Neural cell (in vitro differentiated cells): ENCODE measurements around the gene ADCY2. TPM values are rescaled to one million over a fixed set of nuclear protein-coding genes. Genes with fewer than 3 reads are reported as not detected.

Source experiments
- H2AFZ ChIP-seq: fragments of 200-600, 300-800 bp; sonication (generic), shearing (Covaris generic); 2 replicates; pipeline ENCODE4 v1.6.0; 2014; ENCODE audit warnings: low read depth, mild to moderate bottlenecking, antibody characterized with exemption, low read length, moderate library complexity
- H3F3A ChIP-seq: fragments of 200-600 bp; shearing (Covaris generic); 2 replicates; pipeline ENCODE4 v1.6.1; 2016; ENCODE audit warnings: mild to moderate bottlenecking, moderate library complexity, mixed read lengths, antibody characterized with exemption, low read length; ENCODE audit not compliant: insufficient read depth, poor library complexity, severe bottlenecking
- H3K27ac ChIP-seq: fragments of 200-600, 300-800 bp; sonication (generic), shearing (Covaris generic); 2 replicates; pipeline ENCODE4 v1.5.1; 2014; ENCODE audit warnings: mild to moderate bottlenecking, low read length, moderate library complexity
- H3K27me3 ChIP-seq: fragments of 300-800, 200-600 bp; sonication (generic), shearing (Covaris generic); 2 replicates; pipeline ENCODE4 v1.6.0; 2014; ENCODE audit warnings: mild to moderate bottlenecking, low read depth, low read length, moderate library complexity; ENCODE audit not compliant: insufficient read depth
- H3K36me3 ChIP-seq: fragments of 300-800, 200-600 bp; sonication (generic), shearing (Covaris generic); 2 replicates; pipeline ENCODE4 v1.5.1; 2014; ENCODE audit warnings: mild to moderate bottlenecking, antibody characterized with exemption, low read length, moderate library complexity; ENCODE audit not compliant: insufficient read depth
- H3K4me2 ChIP-seq: fragments of 300-800, 200-600 bp; sonication (generic), shearing (Covaris generic); 2 replicates; pipeline ENCODE4 v1.6.0; 2014; ENCODE audit warnings: mild to moderate bottlenecking, low read length
- H3K4me3 ChIP-seq: fragments of 300-800, 200-600 bp; sonication (generic), shearing (Covaris generic); 2 replicates; pipeline ENCODE4 v1.5.1; 2014; ENCODE audit warnings: mild to moderate bottlenecking, low read length, moderate library complexity
- H3K79me2 ChIP-seq: fragments of 200-600 bp; shearing (Covaris generic); replicated peaks from 2 replicates; pipeline ENCODE4 v1.6.0; 2014; ENCODE audit warnings: mild to moderate bottlenecking, low read length, moderate library complexity; ENCODE audit not compliant: insufficient read depth
- H3K9ac ChIP-seq: fragments of 300-800, 200-600 bp; sonication (generic), shearing (Covaris generic); 2 replicates; pipeline ENCODE4 v1.6.1; 2016; ENCODE audit warnings: mild to moderate bottlenecking, low read length, mixed read lengths
- H3K9me2 ChIP-seq: fragments of 200-600 bp; shearing (Covaris generic); 2 replicates; pipeline ENCODE4 v1.6.1; 2016; ENCODE audit warnings: mild to moderate bottlenecking, low read length, mixed read lengths; ENCODE audit not compliant: insufficient read depth
- H3K9me3 ChIP-seq: fragments of 200-600, 300-800 bp; sonication (generic), shearing (Covaris generic); 2 replicates; pipeline ENCODE4 v1.6.1; 2016; ENCODE audit warnings: mild to moderate bottlenecking, mixed run types, low read length, moderate library complexity, mixed read lengths
- H4K20me1 ChIP-seq: fragments of 200-600 bp; shearing (Covaris generic); 2 replicates; pipeline ENCODE4 v1.6.1; 2016; ENCODE audit warnings: mild to moderate bottlenecking, mixed run types; ENCODE audit not compliant: insufficient read depth
- CTCF ChIP-seq: fragments of 450-650 bp; IDR thresholded peaks from 2 replicates; pipeline ENCODE4 v1.5.1; 2014; ENCODE audit warnings: antibody characterized with exemption, mild to moderate bottlenecking, moderate library complexity; ENCODE audit not compliant: poor library complexity, severe bottlenecking
- EP300 ChIP-seq: fragments of 450-650 bp; conservative IDR thresholded peaks from 2 replicates; pipeline ENCODE4 v1.6.1; 2014; ENCODE audit warnings: antibody characterized with exemption, mild to moderate bottlenecking, moderate library complexity; ENCODE audit not compliant: poor library complexity, severe bottlenecking
- EZH2 ChIP-seq: fragments of 200-600, 300-800 bp; shearing (Covaris generic), sonication (generic); IDR thresholded peaks from 2 replicates; pipeline ENCODE4 v1.6.1; 2014; ENCODE audit warnings: antibody characterized with exemption, low read length, borderline replicate concordance, mild to moderate bottlenecking; ENCODE audit not compliant: insufficient read depth, poor library complexity, severe bottlenecking
- MXI1 ChIP-seq: fragments of 450-650 bp; conservative IDR thresholded peaks from 2 replicates; pipeline ENCODE4 v1.6.1; 2014; ENCODE audit warnings: antibody characterized with exemption, mild to moderate bottlenecking; ENCODE audit not compliant: poor library complexity, severe bottlenecking
- POLR2AphosphoS5 ChIP-seq: IDR thresholded peaks from 2 replicates; pipeline ENCODE4 v1.6.1; 2012
- RAD21 ChIP-seq: fragments of 450-650 bp; conservative IDR thresholded peaks from 2 replicates; pipeline ENCODE4 v1.6.1; 2014; ENCODE audit warnings: antibody characterized with exemption, mild to moderate bottlenecking, moderate library complexity
- REST ChIP-seq: IDR thresholded peaks from 2 replicates; pipeline ENCODE4 v1.6.1; 2012; ENCODE audit warnings: borderline replicate concordance
- SMC3 ChIP-seq: fragments of 450-650 bp; conservative IDR thresholded peaks from 2 replicates; pipeline ENCODE4 v1.6.1; 2014; ENCODE audit warnings: antibody characterized with exemption, mild to moderate bottlenecking, moderate library complexity; ENCODE audit not compliant: poor library complexity
- TAF1 ChIP-seq: IDR thresholded peaks from 2 replicates; pipeline ENCODE4 v1.6.1; 2012; ENCODE audit warnings: low read depth
- polyA plus RNA-seq: library from polyadenylated mRNA; depleted of rRNA; stranded (reverse); fragments of >200 nt; gene quantifications from 2 replicates; pipeline ENCODE4 v1.2.3, GENCODE V29; 2014

ADCY2 gene
- polyA plus RNA-seq, 1 donor from 2014 or later: 1.9 TPM

- Histone ChIP-seq H3K9me3 (no peaks in the 10 kb centered on the region), H3K9me2 (no peaks in the 10 kb centered on the region), H3F3A (no peaks in the 10 kb centered on the region), H3K36me3 (no peaks in the 10 kb centered on the region), H3K9ac (no peak overlapping the region), H4K20me1 (no peaks in the 10 kb centered on the region), H3K27ac (no peak overlapping the region), H3K4me3 (no peak overlapping the region), H3K79me2 (no peaks in the 10 kb centered on the region), H2AFZ (no peak overlapping the region), H3K27me3 (no peaks in the 10 kb centered on the region), H3K4me2 (no peak overlapping the region)
- TF ChIP-seq TAF1: no peak
- TF ChIP-seq REST: no peak
These were observed 351.8 kb downstream of the ADCY2 start for GRCh38 chr5:7747728-7748127.

GRCh38 chr5:7749626-7750025, 353.7 kb downstream of the ADCY2 start:
- Histone ChIP-seq H3K27me3 (no peaks in the 10 kb centered on the region), H3K9me2 (no peaks in the 10 kb centered on the region), H3K9me3 (no peaks in the 10 kb centered on the region), H3K27ac (no peak overlapping the region), H3F3A (no peaks in the 10 kb centered on the region), H4K20me1 (no peaks in the 10 kb centered on the region), H3K79me2 (no peaks in the 10 kb centered on the region), H3K9ac (no peak overlapping the region), H3K4me2 (no peak overlapping the region), H3K36me3 (no peaks in the 10 kb centered on the region), H2AFZ (no peak overlapping the region), H3K4me3 (no peak overlapping the region)
- no peak for TF ChIP-seq TAF1
- no peak for TF ChIP-seq MXI1
- no peak for TF ChIP-seq REST
- no peak for TF ChIP-seq POLR2AphosphoS5
- TF ChIP-seq RAD21: no peak
- TF ChIP-seq CTCF: no peak
- no peak for TF ChIP-seq EP300
- TF ChIP-seq SMC3: no peak
- TF ChIP-seq EZH2: no peak
